ENCODE data around the gene CDC20B. TPM values are rescaled to one million over a fixed set of nuclear protein-coding genes. Genes with fewer than 3 reads are reported as not detected.
A peak's percentile ranks its signal among the peaks of the same experiment; 100 is the strongest.
"Not testable (repeated sequence)": the region's sequence is repeated elsewhere in the genome, so short reads cannot be mapped to it uniquely, and the experiment has no call there.

The CDC20B gene
- total RNA-seq, 1 donor from 2014 or later, result not detected

- no peak for DNase-seq (ENCODE audit: low spot score)
Measured at GRCh38 chr5:55160493-55161209, 12.3 kb downstream of the CDC20B start.

GRCh38 chr5:55159763-55160492 is 13.0 kb downstream of the CDC20B start, which contains the start of gene GPX8:
Gene GPX8, plus strand, starts transcription at chr5:55160171. Its CDS starts 22 bp downstream, at chr5:55160193.
- ATAC-seq (peak; percentile 91), DNase-seq (ENCODE audit: low spot score) (no peak)

More at GRCh38 chr5:55160493-55161209, 12.3 kb downstream of the CDC20B start:
- no peak for ATAC-seq

- ATAC-seq (no peak), DNase-seq (ENCODE audit: low spot score) (no peak)
Measured at GRCh38 chr5:55154873-55155272, 18.1 kb downstream of the CDC20B start.

- ATAC-seq, result peak; percentile 31
Measured at GRCh38 chr5:55151923-55152842, 20.8 kb downstream of the CDC20B start.

GRCh38 chr5:55149308-55149795 is 23.6 kb downstream of the CDC20B start:
- no peak for DNase-seq (ENCODE audit: low spot score)
- no peak for ATAC-seq

More at GRCh38 chr5:55151923-55152842, 20.8 kb downstream of the CDC20B start:
- no peak for DNase-seq (ENCODE audit: low spot score)

- peak; percentile 97 for ATAC-seq
- DNase-seq (ENCODE audit: low spot score), result peak; percentile 82
Measured at GRCh38 chr5:55146543-55147151, 26.3 kb downstream of the CDC20B start.

- DNase-seq (ENCODE audit: low spot score), result no peak
- no peak for ATAC-seq
Measured at GRCh38 chr5:55146080-55146479, 26.9 kb downstream of the CDC20B start.

GRCh38 chr5:55143624-55144023 is 29.4 kb downstream of the CDC20B start:
- ATAC-seq (peak; percentile 93), DNase-seq (ENCODE audit: low spot score) (peak; percentile 54)

- ATAC-seq (no peak), DNase-seq (ENCODE audit: low spot score) (no peak)
Measured at GRCh38 chr5:55141945-55142690, 30.9 kb downstream of the CDC20B start.

GRCh38 chr5:55140908-55141665 is 31.9 kb downstream of the CDC20B start:
- no peak for DNase-seq (ENCODE audit: low spot score)
- ATAC-seq, result no peak

GRCh38 chr5:55136521-55136920 is 36.5 kb downstream of the CDC20B start:
- ATAC-seq (no peak), DNase-seq (ENCODE audit: low spot score) (no peak)

GRCh38 chr5:55134053-55134722 is 38.8 kb downstream of the CDC20B start:
- DNase-seq (ENCODE audit: low spot score), result no peak
- ATAC-seq, result no peak

- ATAC-seq, result no peak
- no peak for DNase-seq (ENCODE audit: low spot score)
Measured at GRCh38 chr5:55123365-55123764, 49.6 kb downstream of the CDC20B start.

GRCh38 chr5:55114061-55114460 is 58.9 kb downstream of the CDC20B start:
- DNase-seq (ENCODE audit: low spot score), result no peak
- no peak for ATAC-seq

- ATAC-seq (no peak), DNase-seq (ENCODE audit: low spot score) (no peak)
Measured at GRCh38 chr5:55113327-55113726, 59.6 kb downstream of the CDC20B start.

GRCh38 chr5:55110217-55110616 is 62.8 kb downstream of the CDC20B start:
- DNase-seq (ENCODE audit: low spot score) (no peak), ATAC-seq (no peak)

- no peak for DNase-seq (ENCODE audit: low spot score)
- no peak for ATAC-seq
Measured at GRCh38 chr5:55108661-55109060, 64.3 kb downstream of the CDC20B start.

GRCh38 chr5:55105976-55106375 is 67.0 kb downstream of the CDC20B start:
- not testable (repeated sequence) for ATAC-seq; DNase-seq (ENCODE audit: low spot score)

Data from left lobe of liver (tissue), 2 donors.